Smooth muscle cell (in vitro differentiated cells): ENCODE measurements around the gene LPAR2. TPM values are rescaled to one million over a fixed set of nuclear protein-coding genes. Genes with fewer than 3 reads are reported as not detected.

ENCODE experiments used
- DNase-seq: peaks from one replicate; lab custom pipeline; 2025; ENCODE audit not compliant: unreplicated experiment; lab: John Stamatoyannopoulos, UW
- H2AFZ ChIP-seq: fragments of 200-600 bp; sonication (generic); 2 replicates; pipeline ENCODE4 v1.6.0; 2016; ENCODE audit warnings: antibody characterized with exemption, low read depth, mild to moderate bottlenecking
- H3F3A ChIP-seq: fragments of 200-600 bp; sonication (generic); 2 replicates; pipeline ENCODE4 v1.6.0; 2017; ENCODE audit warnings: antibody characterized with exemption, low read depth
- H3K27ac ChIP-seq: fragments of 200-600 bp; sonication (generic); 2 replicates; pipeline ENCODE4 v1.5.1; 2016; ENCODE audit warnings: low read depth, mild to moderate bottlenecking
- H3K27me3 ChIP-seq: fragments of 200-600 bp; sonication (generic); 2 replicates; pipeline ENCODE4 v1.6.1; 2016; ENCODE audit warnings: low read depth, mild to moderate bottlenecking
- H3K36me3 ChIP-seq: fragments of 200-600 bp; sonication (generic); 2 replicates; pipeline ENCODE4 v1.5.1; 2016; ENCODE audit warnings: low read depth
- H3K4me1 ChIP-seq: fragments of 200-600 bp; sonication (generic); 2 replicates; pipeline ENCODE4 v1.5.1; 2016; ENCODE audit warnings: low read depth
- H3K4me2 ChIP-seq: fragments of 200-600 bp; sonication (generic); 2 replicates; pipeline ENCODE4 v1.6.0; 2016; ENCODE audit warnings: mild to moderate bottlenecking
- H3K4me3 ChIP-seq: fragments of 200-600 bp; sonication (generic); 2 replicates; pipeline ENCODE4 v1.5.1; 2016; ENCODE audit warnings: mild to moderate bottlenecking
- H3K79me2 ChIP-seq: fragments of 200-600 bp; sonication (generic); 2 replicates; pipeline ENCODE4 v1.6.0; 2016; ENCODE audit warnings: low read depth, mild to moderate bottlenecking
- H3K9ac ChIP-seq: fragments of 200-600 bp; sonication (generic); 2 replicates; pipeline ENCODE4 v1.6.0; 2016; ENCODE audit warnings: low read depth
- H3K9me3 ChIP-seq: fragments of 200-600 bp; sonication (generic); replicated peaks from 2 replicates; pipeline ENCODE4 v1.5.1; 2016; ENCODE audit warnings: low read depth
- H4K20me1 ChIP-seq: fragments of 200-600 bp; sonication (generic); 2 replicates; pipeline ENCODE4 v1.6.0; 2016; ENCODE audit warnings: low read depth
- CTCF ChIP-seq: fragments of 200-600 bp; sonication (generic); IDR thresholded peaks from 2 replicates; pipeline ENCODE4 v1.5.1; 2017; ENCODE audit warnings: borderline replicate concordance, mild to moderate bottlenecking, antibody characterized with exemption; ENCODE audit not compliant: insufficient read depth, poor library complexity, severe bottlenecking
- WGBS: methylation state at CpG from one replicate; pipeline ENCODE4 v1.1.7; 2016; ENCODE audit warnings: low lambda C conversion rate; 5-methylcytosine and 5-hydroxymethylcytosine counted together
- polyA plus RNA-seq: library from polyadenylated mRNA; unstranded; fragments of >200 nt; fragmentation: Nextera tagmentation; extraction: Ambion mirVana; gene quantifications from 2 replicates; pipeline ENCODE4 v1.2.1, GENCODE V29; 2016
- total RNA-seq: library from RNA; depleted of rRNA; stranded (reverse); fragments of >200 nt; gene quantifications from 2 replicates; pipeline ENCODE4 v1.2.3, GENCODE V29; 2014

LPAR2 gene
- total and polyA plus RNA-seq, 2 experiments from 2014 or later: 13.2 to 20.1 TPM

- H3F3A ChIP-seq: no peaks in the 10 kb centered on the region
- peak within 1 kb of the TSS; percentile 86 for H3K4me3 ChIP-seq
- H3K9ac ChIP-seq: peak within 1 kb of the TSS; percentile 75
- no peaks in the 10 kb centered on the region for H4K20me1 ChIP-seq
- H3K9me3 ChIP-seq: no peaks in the 10 kb centered on the region
- 2% methylated on average over 31 of the region's 50 CpGs for WGBS
- peaks cover 5% of the 10 kb centered on the region for H3K4me1 ChIP-seq
- peak within 1 kb of the TSS; percentile 77 for H2AFZ ChIP-seq
- peak; percentile 91 for TF ChIP-seq CTCF
- H3K27ac ChIP-seq: no peak within 1 kb of the TSS
- H3K36me3 ChIP-seq: no peaks in the 10 kb centered on the region
- DNase-seq: peak; percentile 42
- no peaks in the 10 kb centered on the region for H3K27me3 ChIP-seq
- H3K79me2 ChIP-seq: no peaks in the 10 kb centered on the region
- peak within 1 kb of the TSS; percentile 95 for H3K4me2 ChIP-seq
Measured at GRCh38 chr19:19643158-19644053, 15.4 kb upstream of the LPAR2 start, which contains the start of gene GMIP. Gene GMIP, minus strand, starts transcription at chr19:19643657. Its CDS starts 128 bp downstream, at chr19:19643529.

- H3K4me2 ChIP-seq: peak overlapping the region; percentile 95
- H4K20me1 ChIP-seq: no peaks in the 10 kb centered on the region
- no peaks in the 10 kb centered on the region for H3K79me2 ChIP-seq
- H3K27me3 ChIP-seq: no peaks in the 10 kb centered on the region
- peak overlapping the region; percentile 86 for H3K4me3 ChIP-seq
- H2AFZ ChIP-seq: peak overlapping the region; percentile 77
- 19% methylated on average over 16 of the region's 16 CpGs for WGBS
- no peak overlapping the region for H3K27ac ChIP-seq
- DNase-seq: no peak
- no peak for TF ChIP-seq CTCF
- no peaks in the 10 kb centered on the region for H3K36me3 ChIP-seq
- H3K4me1 ChIP-seq: peaks cover 5% of the 10 kb centered on the region
- no peaks in the 10 kb centered on the region for H3K9me3 ChIP-seq
- H3K9ac ChIP-seq: peak overlapping the region; percentile 75
- H3F3A ChIP-seq: no peaks in the 10 kb centered on the region
Measured at GRCh38 chr19:19642506-19643157, 14.6 kb upstream of the LPAR2 start.

- TF ChIP-seq CTCF: no peak
- no peaks in the 10 kb centered on the region for H3K27me3 ChIP-seq
- H3F3A ChIP-seq: no peaks in the 10 kb centered on the region
- no peaks in the 10 kb centered on the region for H3K9me3 ChIP-seq
- H2AFZ ChIP-seq: no peak overlapping the region
- no peaks in the 10 kb centered on the region for H3K36me3 ChIP-seq
- no peak overlapping the region for H3K9ac ChIP-seq
- DNase-seq: no peak
- no peak overlapping the region for H3K27ac ChIP-seq
- 95% methylated on average over 14 of the region's 53 CpGs for WGBS
- H3K4me3 ChIP-seq: no peak overlapping the region
- no peaks in the 10 kb centered on the region for H4K20me1 ChIP-seq
- H3K4me1 ChIP-seq: peaks cover 3% of the 10 kb centered on the region
- no peaks in the 10 kb centered on the region for H3K79me2 ChIP-seq
- H3K4me2 ChIP-seq: no peak overlapping the region
Measured at GRCh38 chr19:19637523-19638251, 9.7 kb upstream of the LPAR2 start.
